Activated CD8-positive, alpha-beta memory T cell treated with anti-CD3 and anti-CD28 coated beads for 36 hours (primary cell): ENCODE results near the gene PGAP3. TPM values are rescaled to one million over a fixed set of nuclear protein-coding genes. Genes with fewer than 3 reads are reported as not detected.

Experiments
- CTCF ChIA-PET: fragments of 350-600 bp; sonication (Branson Sonifier 250); formaldehyde crosslinking; loops from one replicate; lab custom pipeline; 2021; ENCODE audit warnings: antibody characterized with exemption; lab: Charles Lee
- POLR2A ChIA-PET: fragments of 350-600 bp; sonication (Branson Sonifier 250); formaldehyde crosslinking; loops from one replicate; lab custom pipeline; 2021; ENCODE audit warnings: antibody characterized with exemption; lab: Charles Lee
- total RNA-seq, 2 experiments: library from RNA; stranded (reverse); gene quantifications; one replicate each; pipeline ENCODE4 v1.2.3, GENCODE V29; 2021

PGAP3 gene
- total RNA-seq, 2 experiments from 2014 or later = 6.6 to 8.6 TPM

DNA sequence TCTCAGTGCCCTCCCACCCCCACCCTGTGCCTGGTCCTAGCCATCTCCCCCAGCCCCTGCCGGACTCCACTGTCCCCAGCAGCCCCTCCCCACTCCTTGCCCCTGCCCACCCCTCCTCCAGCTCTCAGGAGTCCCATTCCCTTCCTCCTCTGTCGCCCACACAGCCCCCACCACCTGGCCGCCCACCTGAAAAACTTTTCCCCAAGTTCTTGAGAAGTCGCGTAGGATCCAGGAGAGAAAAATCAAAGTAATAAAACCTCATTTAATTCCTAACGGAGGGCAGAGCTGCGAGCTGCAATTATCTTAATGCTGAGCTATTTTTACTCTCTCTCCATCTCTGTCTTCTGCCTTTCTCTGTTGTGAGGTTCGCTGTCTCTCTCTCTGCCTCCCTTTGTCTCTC, 63.5 kb downstream of the PGAP3 start:
- ChIA-PET CTCF (interaction anchor here (1.3 to 7.4 kb wide), 7 partner anchors 10 to 106 kb away, joined by 3 to 80 read pairs (median 16); partner anchors contain the start of genes MIEN1, NEUROD2 and STARD3), POLR2A (no interaction called here)

- ChIA-PET CTCF (interaction anchor here (0.6 to 7.4 kb wide), 26 partner anchors 9 to 1104 kb away, joined by 3 to 80 read pairs (median 5); partner anchors contain the start of genes IKZF3, MIEN1, NEUROD2 and STARD3), POLR2A (no interaction called here)
Measured at GRCh38 chr17:39623356-39623950, 64.4 kb downstream of the PGAP3 start.

- CTCF ChIA-PET = interaction anchor here (0.6 to 7.4 kb wide), 43 partner anchors 10 to 872 kb away, joined by 3 to 80 read pairs (median 7); partner anchors contain the start of genes IKZF3, MIEN1, NEUROD2 and PGAP3
- POLR2A ChIA-PET = interaction anchor here (0.9 kb wide), 1 partner anchor 30 kb away, joined by 3 read pairs; no protein-coding TSS in a partner anchor
Measured at GRCh38 chr17:39622380-39623006, 65.4 kb downstream of the PGAP3 start.

- ChIA-PET POLR2A (interaction anchor here (0.8 to 0.9 kb wide), 2 partner anchors 31 to 131 kb away, joined by 3 read pairs; no protein-coding TSS in a partner anchor), CTCF (interaction anchor here (0.5 to 7.4 kb wide), 60 partner anchors 8 to 873 kb away, joined by 3 to 80 read pairs (median 5); partner anchors contain the start of genes MIEN1, NEUROD2, PGAP3 and PNMT)
Measured at GRCh38 chr17:39621523-39622379, 66.1 kb downstream of the PGAP3 start.

Other genes with a start within 250 kb of the PGAP3 start
- gene MED1, start 236.8 kb downstream of the PGAP3 start, total RNA-seq = 10 to 100 TPM; 79.0 to 81.4 TPM
- 10 to 100 TPM; 82.7 to 84.4 TPM for gene CDK12, start 226.6 kb downstream of the PGAP3 start, total RNA-seq
- not detected for gene NEUROD2, start 80.1 kb downstream of the PGAP3 start, total RNA-seq
- gene PPP1R1B, start 61.1 kb downstream of the PGAP3 start, total RNA-seq = not detected
- gene STARD3, start 50.9 kb downstream of the PGAP3 start, total RNA-seq = 10 to 100 TPM; 59.1 to 62.4 TPM
- gene TCAP, start 22.7 kb downstream of the PGAP3 start, total RNA-seq = under 1 TPM; 0.82 to 0.92 TPM
- gene PNMT, start 19.6 kb downstream of the PGAP3 start, total RNA-seq = under 1 TPM in 1 of 2 experiments, not detected in 1; 0.23 TPM
- gene ERBB2, start 12.0 kb upstream of the PGAP3 start, total RNA-seq = 1 to 10 TPM; 3.3 to 3.5 TPM
- 10 to 100 TPM; 45.2 to 48.1 TPM for gene MIEN1, start 42.5 kb upstream of the PGAP3 start, total RNA-seq
- gene GRB7, start 49.9 kb upstream of the PGAP3 start, total RNA-seq = not detected
- 10 to 100 TPM; 92.3 to 93.0 TPM for gene IKZF3, start 176.3 kb upstream of the PGAP3 start, total RNA-seq
- gene ZPBP2, start 180.1 kb upstream of the PGAP3 start, total RNA-seq = under 1 TPM; 0.42 to 0.44 TPM
- gene GSDMB, start 230.6 kb upstream of the PGAP3 start, total RNA-seq = 10 to 100 TPM; 12.0 to 13.4 TPM
- 10 to 100 TPM; 57.2 to 58.2 TPM for gene ORMDL3, start 239.5 kb upstream of the PGAP3 start, total RNA-seq
- not detected for gene LRRC3C, start 239.7 kb upstream of the PGAP3 start, total RNA-seq